Kidney glomerular epithelial cell (primary cell): ENCODE measurements around the gene TCF20.

Experiments
- DNase-seq: peaks from one replicate; lab custom pipeline; 2025; lab: John Stamatoyannopoulos, UW

The TCF20 gene

DNA sequence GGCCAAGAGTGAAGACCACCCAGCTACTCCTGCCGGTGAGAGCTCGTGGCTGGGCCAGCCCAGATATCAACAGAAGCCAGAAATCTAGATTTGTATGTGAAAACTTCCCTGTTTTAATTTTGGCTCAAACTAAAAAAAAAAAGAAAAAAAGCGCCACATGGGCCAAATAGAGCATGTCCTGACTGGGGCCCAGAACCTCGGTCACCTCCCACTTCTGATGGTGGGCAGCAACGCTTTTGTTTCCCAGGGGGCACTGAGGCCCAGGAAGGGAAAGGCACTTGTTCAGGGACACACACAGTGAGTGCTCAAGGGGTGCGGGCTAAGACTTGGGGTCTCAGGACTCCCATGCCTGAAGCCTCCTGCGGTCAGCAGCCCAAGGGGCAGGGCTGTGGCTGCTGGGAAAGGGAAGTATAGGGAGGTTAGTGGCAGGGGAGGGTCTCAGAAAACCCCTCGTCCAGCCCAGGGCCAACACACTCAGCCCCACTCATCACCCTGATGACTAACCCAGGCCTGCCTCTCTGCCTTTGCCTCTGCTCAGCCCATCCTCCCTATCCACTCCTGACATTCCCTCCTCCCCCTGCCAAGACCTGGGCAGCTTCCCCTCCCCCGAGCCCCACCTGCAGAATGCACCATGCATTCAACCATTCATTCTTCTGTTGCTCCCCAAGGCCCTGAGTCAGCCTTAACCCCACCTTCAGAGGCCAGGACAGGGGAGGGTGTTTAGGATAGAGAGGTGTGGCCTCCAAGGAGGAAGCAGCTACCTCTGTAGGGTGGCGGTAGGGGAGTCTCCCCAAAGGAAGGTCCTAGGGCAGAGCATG lies 30.0 kb upstream of the TCF20 start:
- DNase-seq, result no peak

GRCh38 chr22:42299586-42300258 lies 29.3 kb upstream of the TCF20 start:
- DNase-seq, result no peak

DNA sequence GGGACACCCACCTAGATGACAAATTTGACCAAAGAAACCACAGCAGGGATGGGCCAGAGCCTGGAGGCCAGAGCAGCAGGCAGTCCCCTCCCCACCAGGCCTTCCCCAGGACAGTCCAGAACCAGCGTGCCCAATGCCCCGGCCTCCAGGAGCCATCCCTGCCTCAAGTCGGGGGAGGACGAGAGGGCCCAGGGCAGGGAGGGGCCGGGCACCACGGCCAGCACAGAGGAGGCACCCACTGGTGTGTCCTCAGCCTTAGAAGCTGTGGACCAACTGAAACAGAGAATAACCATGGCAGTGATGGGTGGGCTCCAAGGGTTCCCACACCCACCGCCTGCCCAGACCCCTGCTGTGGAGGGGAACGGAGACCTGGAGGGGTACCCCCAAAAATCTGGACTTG lies 28.3 kb upstream of the TCF20 start:
- DNase-seq, result no peak

DNA sequence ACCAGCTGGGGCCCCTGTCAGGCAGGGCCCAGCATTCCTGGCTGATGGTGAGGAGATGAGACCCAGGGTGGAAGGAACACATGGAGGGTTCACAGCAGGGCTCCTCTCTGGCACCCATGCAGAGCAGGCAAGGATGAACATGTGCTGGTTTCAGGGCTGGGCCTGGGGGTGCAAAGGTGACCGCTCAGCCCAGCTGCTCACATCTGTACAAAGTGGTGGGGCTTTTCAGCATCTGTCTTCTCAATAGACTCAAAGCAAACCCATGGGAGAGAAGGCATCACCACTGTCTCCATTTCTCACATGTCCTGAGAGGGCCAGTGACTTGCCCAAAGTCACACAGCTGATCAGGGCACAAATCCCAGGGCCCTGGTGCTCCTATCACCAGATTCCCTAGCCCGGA lies 27.3 kb upstream of the TCF20 start:
- no peak for DNase-seq

DNA sequence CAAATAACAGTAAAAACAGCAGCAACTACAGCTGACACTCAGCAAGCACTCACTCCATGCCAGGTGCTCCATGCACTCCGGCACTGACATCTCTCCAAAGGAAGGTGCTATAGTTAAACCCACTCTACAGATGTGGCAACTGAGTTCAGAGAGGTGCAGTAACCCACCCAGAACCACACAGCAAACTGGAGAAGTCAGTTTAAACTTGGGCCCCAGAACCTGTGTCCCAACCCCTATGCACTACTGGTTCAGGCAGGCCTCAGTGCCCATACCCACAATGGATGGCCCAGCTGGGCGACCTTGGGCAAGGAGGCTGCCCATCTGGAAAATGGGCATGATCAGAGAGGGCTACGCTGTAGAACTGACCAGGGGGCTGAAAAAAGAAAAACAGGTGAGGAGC lies 26.4 kb upstream of the TCF20 start:
- no peak for DNase-seq

DNA sequence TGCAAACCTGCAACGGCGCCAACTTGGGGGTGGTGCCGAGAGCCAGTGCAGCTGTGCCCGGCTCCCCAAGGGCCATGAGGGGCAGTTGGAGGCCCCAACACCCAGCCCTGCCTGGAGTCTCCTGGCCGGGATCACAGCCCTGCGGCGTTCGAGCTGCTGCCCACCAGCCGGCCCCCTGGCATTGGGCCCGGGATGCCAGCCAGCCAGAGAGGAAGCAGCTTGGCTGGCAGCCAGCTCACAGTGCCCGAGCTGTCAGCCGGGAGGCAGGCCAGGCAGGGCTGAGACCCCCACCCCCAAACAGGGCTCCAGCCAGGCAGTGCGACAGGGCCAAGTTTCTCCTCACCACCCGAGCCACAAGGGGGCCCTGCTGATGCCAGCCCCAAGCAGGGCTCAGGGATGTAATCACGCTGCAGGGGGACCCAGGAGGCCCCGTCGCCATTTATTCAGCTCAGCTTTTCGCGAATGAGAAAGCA lies 26.0 kb upstream of the TCF20 start:
- no peak for DNase-seq

GRCh38 chr22:42294034-42294985 lies 23.9 kb upstream of the TCF20 start:
- no peak for DNase-seq

- DNase-seq, result no peak
Observed at GRCh38 chr22:42292732-42293520, 22.5 kb upstream of the TCF20 start.

GRCh38 chr22:42291287-42291686 lies 20.8 kb upstream of the TCF20 start:
- no peak for DNase-seq

DNA sequence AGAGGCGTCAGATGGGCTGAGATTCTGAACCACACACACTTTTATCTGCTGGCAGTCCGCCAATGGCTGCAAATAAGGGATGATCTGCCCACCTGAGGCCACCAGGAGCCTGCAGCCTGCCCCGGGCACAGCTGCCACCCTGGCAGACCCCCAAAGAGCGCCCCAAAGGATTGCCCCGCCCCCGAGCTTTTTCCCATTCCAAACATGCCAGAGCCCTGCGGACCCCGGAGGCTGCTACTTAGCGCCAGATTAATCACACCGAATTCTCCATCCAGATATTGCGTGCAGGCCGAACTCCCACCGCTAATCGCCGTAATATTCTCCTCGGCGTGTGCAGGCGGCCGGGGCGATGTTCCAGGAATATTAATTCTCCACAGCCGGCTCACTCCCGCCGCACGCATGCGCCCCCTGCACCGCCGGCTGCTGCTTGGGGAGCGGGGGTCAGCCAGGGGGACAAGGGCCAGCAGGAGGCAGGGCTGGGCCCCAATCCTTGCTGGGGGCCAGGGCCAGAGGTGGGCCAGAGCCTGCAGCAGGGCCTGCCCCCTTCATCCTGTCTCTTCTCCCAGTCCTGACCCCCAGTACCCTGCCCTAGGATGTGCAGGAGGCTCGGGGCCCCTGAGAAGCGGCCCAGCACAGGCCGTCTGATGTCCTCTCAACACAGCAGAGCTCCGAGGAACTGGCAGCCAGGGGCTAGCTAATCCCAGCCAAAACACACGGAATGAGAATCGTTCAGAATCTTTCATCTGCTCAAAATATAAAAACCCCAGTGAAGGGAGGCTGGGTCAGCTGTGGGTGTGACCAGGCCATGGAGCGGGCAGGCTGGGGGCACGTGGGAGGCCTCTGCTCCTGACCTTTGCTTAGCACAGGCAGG lies 19.5 kb upstream of the TCF20 start:
- no peak for DNase-seq

- DNase-seq, result no peak
Observed at GRCh38 chr22:42288791-42289190, 18.3 kb upstream of the TCF20 start.

DNA sequence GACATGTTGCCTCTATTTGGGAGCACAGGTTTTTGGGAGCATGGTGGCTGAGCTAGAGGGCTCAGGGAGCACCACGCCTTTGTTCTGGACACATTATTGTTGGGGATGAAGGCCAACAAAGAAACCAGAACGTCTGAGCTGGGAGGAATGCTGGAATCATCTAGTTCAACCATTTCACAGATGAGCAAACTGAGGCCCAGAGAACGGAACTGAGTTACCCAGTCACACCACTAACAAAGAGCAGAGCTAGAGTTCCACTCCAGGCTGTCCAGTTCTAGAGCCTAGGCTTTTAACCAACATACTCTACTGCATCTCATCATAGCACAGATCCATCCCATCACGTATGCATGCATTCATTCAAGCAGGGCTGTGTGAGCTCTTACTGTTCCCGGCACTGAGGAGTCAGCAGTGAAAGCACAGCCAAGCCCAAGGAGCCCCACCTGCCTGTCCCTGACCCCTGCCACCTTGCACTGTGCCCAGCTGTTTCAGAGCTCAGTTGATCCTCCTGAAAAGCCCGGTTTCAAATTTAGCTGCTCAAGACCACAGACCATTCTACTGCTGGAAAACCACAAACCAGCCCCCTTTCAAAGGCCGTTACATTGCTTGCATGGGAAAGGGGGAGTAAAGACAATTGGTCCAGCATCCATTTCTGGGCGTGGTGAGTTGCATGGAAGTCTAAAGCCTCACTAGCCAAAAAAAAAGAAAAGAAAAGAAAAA lies 16.9 kb upstream of the TCF20 start:
- no peak for DNase-seq

GRCh38 chr22:42286205-42286604 lies 15.8 kb upstream of the TCF20 start:
- no peak for DNase-seq

DNA sequence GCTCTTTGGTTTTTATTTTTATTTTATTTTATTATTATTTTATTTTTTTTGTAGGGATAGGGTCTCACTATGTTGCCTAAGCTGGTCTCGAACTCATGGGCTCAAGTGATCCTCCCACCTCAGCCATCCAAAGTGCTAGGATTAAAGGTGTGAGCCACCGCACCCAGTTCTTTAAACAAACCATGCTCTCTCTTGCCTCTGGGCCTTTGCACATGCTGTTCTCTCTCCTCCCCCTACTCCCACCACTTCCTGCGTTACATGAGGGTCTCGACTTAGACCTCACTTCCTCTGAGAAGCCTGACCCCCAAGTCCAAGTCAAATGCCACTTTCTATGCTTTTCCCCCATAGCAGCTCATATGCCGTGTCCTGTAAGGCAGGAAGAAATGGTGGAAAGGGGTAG lies 15.2 kb upstream of the TCF20 start:
- DNase-seq, result no peak

GRCh38 chr22:42284643-42285181 lies 14.3 kb upstream of the TCF20 start:
- no peak for DNase-seq

DNA sequence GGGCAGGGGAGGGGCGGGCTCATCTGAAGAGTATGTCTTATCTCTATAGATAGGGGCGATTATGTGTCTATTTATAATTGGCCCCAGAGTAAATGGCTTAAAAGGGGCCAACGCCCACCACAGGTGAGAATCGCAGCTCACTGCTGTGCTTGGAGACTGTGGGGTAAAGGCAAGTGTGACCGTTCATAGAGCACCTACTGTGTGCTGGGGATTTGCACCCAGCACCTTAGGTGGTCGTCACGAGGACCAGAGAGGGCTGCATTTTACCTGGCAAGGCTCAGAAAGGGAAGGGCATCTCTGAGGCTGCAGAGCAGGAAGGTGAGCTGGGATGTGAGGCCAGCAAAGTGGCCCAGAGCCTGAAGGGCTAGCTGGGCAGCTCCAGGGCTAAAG lies 13.7 kb upstream of the TCF20 start:
- no peak for DNase-seq

DNA sequence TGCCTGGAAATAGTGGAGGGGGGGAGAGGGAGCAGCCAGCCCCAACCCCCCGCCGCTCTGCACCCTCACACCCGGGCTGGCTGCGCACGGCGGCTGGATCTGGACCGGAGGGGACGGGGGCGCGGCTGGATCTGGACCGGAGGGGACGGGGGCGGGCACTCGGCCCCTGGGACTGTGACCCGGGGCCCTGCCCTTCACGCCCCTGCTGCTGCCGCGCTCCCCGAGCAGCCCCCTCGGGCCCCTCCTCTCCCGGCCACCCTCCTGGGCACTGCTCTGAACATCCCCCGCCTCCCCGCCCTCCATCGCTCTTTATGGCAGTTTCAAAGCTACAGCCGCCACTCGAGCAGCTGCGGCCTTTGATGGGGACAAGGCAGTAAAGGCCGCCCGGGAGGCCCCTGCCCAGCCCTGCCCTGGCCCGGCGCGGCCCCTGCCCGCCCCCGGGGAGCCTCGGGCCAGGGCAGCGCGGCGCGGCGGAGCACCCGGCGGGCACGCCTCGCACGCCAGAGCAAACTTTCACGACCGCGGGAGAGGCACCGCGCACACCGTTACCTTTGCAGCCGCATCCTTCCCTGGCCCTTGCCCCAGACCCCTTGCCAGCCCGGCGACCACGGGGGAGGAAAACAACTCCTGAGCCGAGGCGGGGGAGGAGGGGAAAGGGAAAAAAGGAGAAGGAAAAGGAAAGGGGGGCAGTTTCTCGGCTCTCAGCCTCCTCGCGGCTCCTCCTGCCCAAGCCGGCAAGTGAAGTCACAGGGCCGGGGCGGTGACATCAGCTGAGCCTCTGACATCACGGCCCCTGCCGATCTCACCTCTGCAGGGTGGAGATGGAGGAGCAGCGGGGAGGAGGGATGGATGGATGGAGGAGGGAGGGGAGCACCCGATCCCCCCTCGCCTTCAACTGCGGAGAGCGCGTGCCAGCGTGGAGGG lies 13.1 kb upstream of the TCF20 start:
- DNase-seq, result no peak

DNA sequence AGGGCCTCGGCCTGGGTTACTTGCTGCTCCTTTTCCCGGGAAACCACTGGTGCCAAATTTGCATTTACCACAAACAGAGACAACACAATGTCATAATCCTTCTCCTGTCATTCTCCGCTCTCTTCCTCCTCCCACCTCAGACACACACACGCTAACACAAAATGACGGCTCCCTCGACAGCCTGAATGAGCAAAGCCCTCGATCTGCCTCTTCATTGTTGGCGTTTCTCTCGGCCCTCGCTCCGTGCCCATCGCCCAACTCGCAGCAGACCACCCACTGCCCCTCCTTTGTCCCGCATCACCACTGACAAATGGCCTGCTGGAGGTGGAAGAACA lies 12.5 kb upstream of the TCF20 start:
- no peak for DNase-seq
